Measurements from ENCODE around the gene SAXO1.

DNA sequence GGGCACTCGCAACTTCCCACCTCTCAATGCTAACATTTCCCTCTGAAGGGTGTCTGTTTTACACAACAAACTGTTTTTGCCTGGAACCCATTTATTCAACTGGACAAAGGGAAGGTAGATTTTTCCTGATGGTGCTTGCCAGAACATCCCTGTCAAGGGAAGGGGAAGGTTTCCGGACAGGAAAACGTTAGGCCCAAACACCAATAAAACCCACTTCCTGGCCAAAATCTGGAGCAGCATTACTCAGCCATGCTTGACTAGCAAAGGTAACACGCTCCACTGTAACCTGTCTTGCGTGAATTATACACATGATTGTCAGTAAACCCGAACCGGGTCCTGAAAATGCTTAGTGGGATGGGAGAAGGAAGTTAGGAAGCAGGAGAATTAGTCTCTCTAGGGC, 90.2 kb downstream of the SAXO1 start:
- TF ChIP-seq POLR2AphosphoS5 (IDR thresholded peaks at IDR 0.05; ENCODE audit: borderline replicate concordance, low read depth, low read length): no peak
- no peak for TF ChIP-seq EZH2 (IDR thresholded peaks at IDR 0.05)
